Stomach (tissue), 9 donors: Measurements from ENCODE around the gene CELF5. TPM values are rescaled to one million over a fixed set of nuclear protein-coding genes. Genes with fewer than 3 reads are reported as not detected.

Experiments
- DNase-seq, 2 donors: peaks; one replicate each; pipeline versions ENCODE4 v3.0.0 to v3.0.0-alpha.2; 2013 to 2019
- H3K27ac ChIP-seq, 5 donors: fragments of 200-600 bp in 4 of 5; sonication (generic) in 4 of 5; one replicate each; pipeline ENCODE4 v1.5.1; 2013 to 2019; ENCODE audit warnings: mild to moderate bottlenecking in 1 of 5, moderate library complexity in 1 of 5
- H3K27me3 ChIP-seq, 3 donors: fragments of 200-600 bp; sonication (generic); one replicate each; pipeline ENCODE4 v1.5.1; 2017 to 2019; ENCODE audit warnings: mixed run types in 1 of 3
- H3K36me3 ChIP-seq, 4 donors: fragments of 200-600 bp; sonication (generic); 1 replicate in 3 of 4; 2 replicates in 1 of 4; pipeline ENCODE4 v1.5.1; 2016 to 2019
- H3K4me1 ChIP-seq, 4 donors: fragments of 200-600 bp; sonication (generic); one replicate each; pipeline ENCODE4 v1.5.1; 2016 to 2019
- H3K4me3 ChIP-seq, 4 donors: fragments of 200-600 bp; sonication (generic) in 3 of 4; one replicate each; pipeline ENCODE4 v1.5.1; 2016 to 2019; ENCODE audit warnings: mild to moderate bottlenecking in 1 of 4
- H3K9me3 ChIP-seq, 4 donors: fragments of 200-600 bp; sonication (generic); one replicate each; pipeline ENCODE4 v1.5.1; 2016 to 2019
- EP300 ChIP-seq: sonication (generic); formaldehyde crosslinking; IDR thresholded peaks from one replicate; pipeline ENCODE4 v1.6.1; 2017; ENCODE audit warnings: antibody characterized with exemption
- POLR2A ChIP-seq, 4 donors: fragments of 450-650 bp; IDR thresholded peaks; one replicate each; pipeline ENCODE4 v1.6.1; 2016; ENCODE audit warnings: antibody characterized with exemption in 4 of 4, control low read depth in 2 of 4, mild to moderate bottlenecking in 1 of 4, moderate library complexity in 1 of 4
- POLR2AphosphoS5 ChIP-seq, 3 donors: sonication (generic); formaldehyde crosslinking; IDR thresholded peaks; one replicate each; pipeline ENCODE4 v1.6.1; 2016; ENCODE audit warnings: antibody characterized with exemption in 3 of 3
- WGBS, 5 donors: extraction: QIAGEN DNeasy Blood & Tissue Kit in 3 of 5; methylation state at CpG; one replicate each; pipeline versions ENCODE4 v1.1.5 to v1.1.7; 2013 to 2018; 5-methylcytosine and 5-hydroxymethylcytosine counted together
- intact Hi-C: fragments of 100-400 bp; cut with DNase I; formaldehyde crosslinking; loops from one replicate; pipeline ENCODE4 v1.15.1; 2023; ENCODE audit warnings: low total_unique reads
- polyA plus RNA-seq, 3 donors: library from polyadenylated mRNA; stranded (reverse); fragments of 200-250 nt; gene quantifications; one replicate each; pipeline ENCODE4 v1.2.3, GENCODE V29; 2013
- total RNA-seq, 5 donors: library from RNA; depleted of rRNA; stranded (reverse); fragments of >200 nt; gene quantifications; one replicate each; pipeline versions ENCODE4 v1.1.0 to v1.2.3, GENCODE V29; 2014 to 2016
- TF ChIP-seq, protein P1 (sequence below), 7 experiments: fragments of 450-650 bp in 4 of 7; fragments of 200-600 bp in 3 of 7; sonication (generic) in 3 of 7; IDR thresholded peaks; one replicate each; pipeline ENCODE4 v1.5.1; 2016 to 2019; ENCODE audit warnings: antibody characterized with exemption in 7 of 7, control low read depth in 2 of 7, mild to moderate bottlenecking in 1 of 7
- donor health status: healthy with polysubstance abuse.
- donor health status: Bipolar disorder and iron deficiency.
- donor health status: healthy.

CELF5 gene
- total and polyA plus RNA-seq, 8 donors: 0.18 TPM; not detected in 6

DNA sequence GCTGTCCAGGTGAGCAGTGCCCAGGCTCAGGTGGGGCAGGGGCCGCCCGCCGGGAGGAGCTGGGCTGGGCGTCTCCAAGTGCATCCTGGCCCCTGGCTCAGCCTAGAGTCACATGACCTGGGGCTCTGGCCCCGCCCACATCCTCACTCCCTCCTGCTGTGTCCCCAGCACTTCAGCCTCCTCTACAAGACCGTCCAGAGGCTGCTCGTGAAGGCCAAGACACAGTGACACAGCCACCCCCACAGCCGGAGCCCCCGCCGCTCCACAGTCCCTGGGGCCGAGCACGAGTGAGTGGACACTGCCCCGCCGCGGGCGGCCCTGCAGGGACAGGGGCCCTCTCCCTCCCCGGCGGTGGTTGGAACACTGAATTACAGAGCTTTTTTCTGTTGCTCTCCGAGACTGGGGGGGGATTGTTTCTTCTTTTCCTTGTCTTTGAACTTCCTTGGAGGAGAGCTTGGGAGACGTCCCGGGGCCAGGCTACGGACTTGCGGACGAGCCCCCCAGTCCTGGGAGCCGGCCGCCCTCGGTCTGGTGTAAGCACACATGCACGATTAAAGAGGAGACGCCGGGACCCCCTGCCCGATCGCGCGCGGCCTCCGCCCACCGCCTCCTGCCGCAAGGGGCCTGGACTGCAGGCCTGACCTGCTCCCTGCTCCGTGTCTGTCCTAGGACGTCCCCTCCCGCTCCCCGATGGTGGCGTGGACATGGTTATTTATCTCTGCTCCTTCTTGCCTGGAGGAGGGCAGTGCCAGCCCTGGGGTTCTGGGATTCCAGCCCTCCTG is 16.8 kb upstream of the CELF5 start:
- H3K36me3 ChIP-seq: peaks cover 38 to 66% (median 64%) of the 10 kb centered on the region in 4 donors
- no peak overlapping the region for H3K27ac ChIP-seq
- H3K4me1 ChIP-seq: no peaks in the 10 kb centered on the region
- H3K27me3 ChIP-seq: no peaks in the 10 kb centered on the region
- 90 to 94% (median 91%) methylated on average over 37 to 43 of the region's 43 CpGs for WGBS, 5 donors
- intact Hi-C loops: no loop called here
- no peak for DNase-seq
- H3K4me3 ChIP-seq: no peak overlapping the region
- TF ChIP-seq EP300: no peak
- TF ChIP-seq, protein P1, sequence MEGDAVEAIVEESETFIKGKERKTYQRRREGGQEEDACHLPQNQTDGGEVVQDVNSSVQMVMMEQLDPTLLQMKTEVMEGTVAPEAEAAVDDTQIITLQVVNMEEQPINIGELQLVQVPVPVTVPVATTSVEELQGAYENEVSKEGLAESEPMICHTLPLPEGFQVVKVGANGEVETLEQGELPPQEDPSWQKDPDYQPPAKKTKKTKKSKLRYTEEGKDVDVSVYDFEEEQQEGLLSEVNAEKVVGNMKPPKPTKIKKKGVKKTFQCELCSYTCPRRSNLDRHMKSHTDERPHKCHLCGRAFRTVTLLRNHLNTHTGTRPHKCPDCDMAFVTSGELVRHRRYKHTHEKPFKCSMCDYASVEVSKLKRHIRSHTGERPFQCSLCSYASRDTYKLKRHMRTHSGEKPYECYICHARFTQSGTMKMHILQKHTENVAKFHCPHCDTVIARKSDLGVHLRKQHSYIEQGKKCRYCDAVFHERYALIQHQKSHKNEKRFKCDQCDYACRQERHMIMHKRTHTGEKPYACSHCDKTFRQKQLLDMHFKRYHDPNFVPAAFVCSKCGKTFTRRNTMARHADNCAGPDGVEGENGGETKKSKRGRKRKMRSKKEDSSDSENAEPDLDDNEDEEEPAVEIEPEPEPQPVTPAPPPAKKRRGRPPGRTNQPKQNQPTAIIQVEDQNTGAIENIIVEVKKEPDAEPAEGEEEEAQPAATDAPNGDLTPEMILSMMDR (IDR thresholded peaks at IDR 0.05): no peak
- no peak for TF ChIP-seq POLR2AphosphoS5 (IDR thresholded peaks at IDR 0.05)
- TF ChIP-seq POLR2A (IDR thresholded peaks at IDR 0.05): no peak
- H3K9me3 ChIP-seq: no peaks in the 10 kb centered on the region

- Histone ChIP-seq H3K4me3 (no peak overlapping the region), H3K27ac (no peak overlapping the region), H3K9me3 (no peaks in the 10 kb centered on the region), H3K36me3 (peaks cover 36 to 58% (median 57%) of the 10 kb centered on the region in 4 donors), H3K4me1 (no peaks in the 10 kb centered on the region), H3K27me3 (no peaks in the 10 kb centered on the region)
- intact Hi-C loops: no loop called here
- DNase-seq: no peak
- 87 to 91% (median 91%) methylated on average over 16 to 33 of the region's 33 CpGs for WGBS, 5 donors
- TF ChIP-seq EP300: no peak
- TF ChIP-seq, protein P1 (IDR thresholded peaks at IDR 0.05): no peak
- TF ChIP-seq POLR2A (IDR thresholded peaks at IDR 0.05): no peak
- no peak for TF ChIP-seq POLR2AphosphoS5 (IDR thresholded peaks at IDR 0.05)
Measured at GRCh38 chr19:3208317-3209207, 15.9 kb upstream of the CELF5 start.

DNA sequence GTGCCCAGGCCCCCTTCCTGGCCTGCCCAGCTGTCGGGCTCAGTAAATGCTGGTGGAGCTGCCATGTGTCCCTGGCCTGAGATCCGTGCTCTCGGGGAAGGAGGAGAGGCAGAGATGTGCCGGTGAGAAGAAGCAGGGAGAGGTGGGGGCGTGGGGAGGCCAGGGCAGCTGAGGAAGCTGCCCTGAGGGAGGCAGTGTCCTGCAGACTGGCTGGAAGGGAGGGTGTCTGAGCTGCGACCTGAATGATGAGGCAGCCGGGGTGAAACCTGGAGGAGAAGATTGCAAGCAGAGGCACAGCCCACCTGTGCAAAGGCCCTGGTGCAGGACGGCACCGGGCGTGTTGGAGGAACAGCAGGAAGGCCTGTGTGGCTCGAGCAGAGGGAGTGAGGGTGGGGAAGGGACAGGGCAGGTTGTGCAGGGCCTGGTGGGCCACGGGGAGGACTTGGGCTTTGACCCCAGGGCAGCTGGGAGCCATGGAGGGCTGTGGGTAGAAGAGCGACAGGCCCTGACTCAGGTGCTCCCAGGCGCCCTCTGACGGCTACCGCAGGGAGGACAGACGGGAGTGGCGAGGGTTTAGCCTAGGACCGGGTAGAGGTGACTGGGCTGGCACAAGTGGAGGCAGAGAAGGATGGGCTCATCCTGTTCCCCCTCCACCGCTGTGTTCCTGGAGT is 14.0 kb upstream of the CELF5 start:
- Histone ChIP-seq H3K36me3 (peaks cover 22 to 39% (median 38%) of the 10 kb centered on the region in 4 donors), H3K27ac (no peak overlapping the region), H3K9me3 (no peaks in the 10 kb centered on the region), H3K4me3 (no peak overlapping the region), H3K27me3 (no peaks in the 10 kb centered on the region), H3K4me1 (no peaks in the 10 kb centered on the region)
- DNase-seq: peak; percentile 64 to 67
- 41 to 46% (median 42%) methylated on average over 18 to 20 of the region's 20 CpGs for WGBS, 5 donors
- intact Hi-C loops: no loop called here
- TF ChIP-seq POLR2A (IDR thresholded peaks at IDR 0.05): no peak
- TF ChIP-seq, protein P1 (IDR thresholded peaks at IDR 0.05): peak in 5 of 7 experiments; percentile 22 to 63 (median 29)

- Histone ChIP-seq H3K36me3 (peaks cover 18 to 32% (median 31%) of the 10 kb centered on the region in 4 donors), H3K4me1 (no peaks in the 10 kb centered on the region), H3K9me3 (no peaks in the 10 kb centered on the region), H3K27me3 (no peaks in the 10 kb centered on the region), H3K4me3 (no peak overlapping the region), H3K27ac (no peak overlapping the region)
- TF ChIP-seq, protein P1 (IDR thresholded peaks at IDR 0.05): no peak
- no peak for TF ChIP-seq EP300
- TF ChIP-seq POLR2AphosphoS5 (IDR thresholded peaks at IDR 0.05): no peak
- no peak for TF ChIP-seq POLR2A (IDR thresholded peaks at IDR 0.05)
- intact Hi-C loops: no loop called here
- DNase-seq: no peak
- 38 to 53% (median 47%) methylated on average over 3 to 12 of the region's 12 CpGs for WGBS, 5 donors
Measured at GRCh38 chr19:3211191-3211590, 13.3 kb upstream of the CELF5 start.
